Neural cell (in vitro differentiated cells): Measurements from ENCODE around the gene STIL. TPM values are rescaled to one million over a fixed set of nuclear protein-coding genes. Genes with fewer than 3 reads are reported as not detected.

Experiments used
- H2AFZ ChIP-seq: fragments of 200-600, 300-800 bp; sonication (generic), shearing (Covaris generic); 2 replicates; pipeline ENCODE4 v1.6.0; 2014; ENCODE audit warnings: low read depth, mild to moderate bottlenecking, antibody characterized with exemption, low read length, moderate library complexity
- H3F3A ChIP-seq: fragments of 200-600 bp; shearing (Covaris generic); 2 replicates; pipeline ENCODE4 v1.6.1; 2016; ENCODE audit warnings: mild to moderate bottlenecking, moderate library complexity, mixed read lengths, antibody characterized with exemption, low read length; ENCODE audit not compliant: insufficient read depth, poor library complexity, severe bottlenecking
- H3K27ac ChIP-seq: fragments of 200-600, 300-800 bp; sonication (generic), shearing (Covaris generic); 2 replicates; pipeline ENCODE4 v1.5.1; 2014; ENCODE audit warnings: mild to moderate bottlenecking, low read length, moderate library complexity
- H3K27me3 ChIP-seq: fragments of 300-800, 200-600 bp; sonication (generic), shearing (Covaris generic); 2 replicates; pipeline ENCODE4 v1.6.0; 2014; ENCODE audit warnings: mild to moderate bottlenecking, low read depth, low read length, moderate library complexity; ENCODE audit not compliant: insufficient read depth
- H3K36me3 ChIP-seq: fragments of 300-800, 200-600 bp; sonication (generic), shearing (Covaris generic); 2 replicates; pipeline ENCODE4 v1.5.1; 2014; ENCODE audit warnings: mild to moderate bottlenecking, antibody characterized with exemption, low read length, moderate library complexity; ENCODE audit not compliant: insufficient read depth
- H3K4me2 ChIP-seq: fragments of 300-800, 200-600 bp; sonication (generic), shearing (Covaris generic); 2 replicates; pipeline ENCODE4 v1.6.0; 2014; ENCODE audit warnings: mild to moderate bottlenecking, low read length
- H3K4me3 ChIP-seq: fragments of 300-800, 200-600 bp; sonication (generic), shearing (Covaris generic); 2 replicates; pipeline ENCODE4 v1.5.1; 2014; ENCODE audit warnings: mild to moderate bottlenecking, low read length, moderate library complexity
- H3K79me2 ChIP-seq: fragments of 200-600 bp; shearing (Covaris generic); replicated peaks from 2 replicates; pipeline ENCODE4 v1.6.0; 2014; ENCODE audit warnings: mild to moderate bottlenecking, low read length, moderate library complexity; ENCODE audit not compliant: insufficient read depth
- H3K9ac ChIP-seq: fragments of 300-800, 200-600 bp; sonication (generic), shearing (Covaris generic); 2 replicates; pipeline ENCODE4 v1.6.1; 2016; ENCODE audit warnings: mild to moderate bottlenecking, low read length, mixed read lengths
- H3K9me2 ChIP-seq: fragments of 200-600 bp; shearing (Covaris generic); 2 replicates; pipeline ENCODE4 v1.6.1; 2016; ENCODE audit warnings: mild to moderate bottlenecking, low read length, mixed read lengths; ENCODE audit not compliant: insufficient read depth
- H3K9me3 ChIP-seq: fragments of 200-600, 300-800 bp; sonication (generic), shearing (Covaris generic); 2 replicates; pipeline ENCODE4 v1.6.1; 2016; ENCODE audit warnings: mild to moderate bottlenecking, mixed run types, low read length, moderate library complexity, mixed read lengths
- H4K20me1 ChIP-seq: fragments of 200-600 bp; shearing (Covaris generic); 2 replicates; pipeline ENCODE4 v1.6.1; 2016; ENCODE audit warnings: mild to moderate bottlenecking, mixed run types; ENCODE audit not compliant: insufficient read depth
- EP300 ChIP-seq: fragments of 450-650 bp; conservative IDR thresholded peaks from 2 replicates; pipeline ENCODE4 v1.6.1; 2014; ENCODE audit warnings: antibody characterized with exemption, mild to moderate bottlenecking, moderate library complexity; ENCODE audit not compliant: poor library complexity, severe bottlenecking
- EZH2 ChIP-seq: fragments of 200-600, 300-800 bp; shearing (Covaris generic), sonication (generic); IDR thresholded peaks from 2 replicates; pipeline ENCODE4 v1.6.1; 2014; ENCODE audit warnings: antibody characterized with exemption, low read length, borderline replicate concordance, mild to moderate bottlenecking; ENCODE audit not compliant: insufficient read depth, poor library complexity, severe bottlenecking
- MXI1 ChIP-seq: fragments of 450-650 bp; conservative IDR thresholded peaks from 2 replicates; pipeline ENCODE4 v1.6.1; 2014; ENCODE audit warnings: antibody characterized with exemption, mild to moderate bottlenecking; ENCODE audit not compliant: poor library complexity, severe bottlenecking
- POLR2AphosphoS5 ChIP-seq: IDR thresholded peaks from 2 replicates; pipeline ENCODE4 v1.6.1; 2012
- RAD21 ChIP-seq: fragments of 450-650 bp; conservative IDR thresholded peaks from 2 replicates; pipeline ENCODE4 v1.6.1; 2014; ENCODE audit warnings: antibody characterized with exemption, mild to moderate bottlenecking, moderate library complexity
- SMC3 ChIP-seq: fragments of 450-650 bp; conservative IDR thresholded peaks from 2 replicates; pipeline ENCODE4 v1.6.1; 2014; ENCODE audit warnings: antibody characterized with exemption, mild to moderate bottlenecking, moderate library complexity; ENCODE audit not compliant: poor library complexity
- TAF1 ChIP-seq: IDR thresholded peaks from 2 replicates; pipeline ENCODE4 v1.6.1; 2012; ENCODE audit warnings: low read depth
- polyA plus RNA-seq: library from polyadenylated mRNA; depleted of rRNA; stranded (reverse); fragments of >200 nt; gene quantifications from 2 replicates; pipeline ENCODE4 v1.2.3, GENCODE V29; 2014
- TF ChIP-seq, protein P1 (sequence below): fragments of 450-650 bp; IDR thresholded peaks from 2 replicates; pipeline ENCODE4 v1.5.1; 2014; ENCODE audit warnings: antibody characterized with exemption, mild to moderate bottlenecking, moderate library complexity; ENCODE audit not compliant: poor library complexity, severe bottlenecking
- TF ChIP-seq, protein P2 (sequence below): IDR thresholded peaks from 2 replicates; pipeline ENCODE4 v1.6.1; 2012; ENCODE audit warnings: borderline replicate concordance

The STIL gene
- polyA plus RNA-seq, 1 donor from 2014 or later: 0.53 TPM

DNA sequence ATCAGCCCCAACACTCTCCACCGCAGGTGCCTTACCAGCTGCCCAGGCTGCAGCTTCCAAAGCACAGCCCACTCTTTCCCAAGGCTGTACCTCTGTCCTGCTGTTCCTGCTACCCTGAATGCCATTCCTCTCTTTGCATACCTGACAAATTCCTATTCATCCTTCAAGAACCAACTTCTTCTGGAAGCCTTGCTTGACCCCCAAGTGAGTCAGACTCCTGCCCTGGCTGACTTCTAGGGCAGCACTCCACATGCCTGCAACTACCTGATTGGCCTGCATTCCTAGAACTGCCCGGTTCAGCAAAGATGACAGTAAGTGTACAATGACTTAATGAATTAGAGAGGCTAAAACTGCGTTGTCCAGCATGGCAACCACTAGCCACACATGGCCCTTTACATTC, 103.3 kb downstream of the STIL start:
- no peaks in the 10 kb centered on the region for H3K9me2 ChIP-seq
- no peak overlapping the region for H3K4me2 ChIP-seq
- H3K4me3 ChIP-seq: no peak overlapping the region
- no peaks in the 10 kb centered on the region for H3F3A ChIP-seq
- H3K27me3 ChIP-seq: no peaks in the 10 kb centered on the region
- no peak overlapping the region for H3K27ac ChIP-seq
- H3K79me2 ChIP-seq: no peaks in the 10 kb centered on the region
- no peaks in the 10 kb centered on the region for H4K20me1 ChIP-seq
- no peaks in the 10 kb centered on the region for H3K9me3 ChIP-seq
- H2AFZ ChIP-seq: no peak overlapping the region
- no peaks in the 10 kb centered on the region for H3K36me3 ChIP-seq
- TF ChIP-seq, protein P1, sequence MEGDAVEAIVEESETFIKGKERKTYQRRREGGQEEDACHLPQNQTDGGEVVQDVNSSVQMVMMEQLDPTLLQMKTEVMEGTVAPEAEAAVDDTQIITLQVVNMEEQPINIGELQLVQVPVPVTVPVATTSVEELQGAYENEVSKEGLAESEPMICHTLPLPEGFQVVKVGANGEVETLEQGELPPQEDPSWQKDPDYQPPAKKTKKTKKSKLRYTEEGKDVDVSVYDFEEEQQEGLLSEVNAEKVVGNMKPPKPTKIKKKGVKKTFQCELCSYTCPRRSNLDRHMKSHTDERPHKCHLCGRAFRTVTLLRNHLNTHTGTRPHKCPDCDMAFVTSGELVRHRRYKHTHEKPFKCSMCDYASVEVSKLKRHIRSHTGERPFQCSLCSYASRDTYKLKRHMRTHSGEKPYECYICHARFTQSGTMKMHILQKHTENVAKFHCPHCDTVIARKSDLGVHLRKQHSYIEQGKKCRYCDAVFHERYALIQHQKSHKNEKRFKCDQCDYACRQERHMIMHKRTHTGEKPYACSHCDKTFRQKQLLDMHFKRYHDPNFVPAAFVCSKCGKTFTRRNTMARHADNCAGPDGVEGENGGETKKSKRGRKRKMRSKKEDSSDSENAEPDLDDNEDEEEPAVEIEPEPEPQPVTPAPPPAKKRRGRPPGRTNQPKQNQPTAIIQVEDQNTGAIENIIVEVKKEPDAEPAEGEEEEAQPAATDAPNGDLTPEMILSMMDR: no peak
- TF ChIP-seq EP300: no peak
- TF ChIP-seq, protein P2, sequence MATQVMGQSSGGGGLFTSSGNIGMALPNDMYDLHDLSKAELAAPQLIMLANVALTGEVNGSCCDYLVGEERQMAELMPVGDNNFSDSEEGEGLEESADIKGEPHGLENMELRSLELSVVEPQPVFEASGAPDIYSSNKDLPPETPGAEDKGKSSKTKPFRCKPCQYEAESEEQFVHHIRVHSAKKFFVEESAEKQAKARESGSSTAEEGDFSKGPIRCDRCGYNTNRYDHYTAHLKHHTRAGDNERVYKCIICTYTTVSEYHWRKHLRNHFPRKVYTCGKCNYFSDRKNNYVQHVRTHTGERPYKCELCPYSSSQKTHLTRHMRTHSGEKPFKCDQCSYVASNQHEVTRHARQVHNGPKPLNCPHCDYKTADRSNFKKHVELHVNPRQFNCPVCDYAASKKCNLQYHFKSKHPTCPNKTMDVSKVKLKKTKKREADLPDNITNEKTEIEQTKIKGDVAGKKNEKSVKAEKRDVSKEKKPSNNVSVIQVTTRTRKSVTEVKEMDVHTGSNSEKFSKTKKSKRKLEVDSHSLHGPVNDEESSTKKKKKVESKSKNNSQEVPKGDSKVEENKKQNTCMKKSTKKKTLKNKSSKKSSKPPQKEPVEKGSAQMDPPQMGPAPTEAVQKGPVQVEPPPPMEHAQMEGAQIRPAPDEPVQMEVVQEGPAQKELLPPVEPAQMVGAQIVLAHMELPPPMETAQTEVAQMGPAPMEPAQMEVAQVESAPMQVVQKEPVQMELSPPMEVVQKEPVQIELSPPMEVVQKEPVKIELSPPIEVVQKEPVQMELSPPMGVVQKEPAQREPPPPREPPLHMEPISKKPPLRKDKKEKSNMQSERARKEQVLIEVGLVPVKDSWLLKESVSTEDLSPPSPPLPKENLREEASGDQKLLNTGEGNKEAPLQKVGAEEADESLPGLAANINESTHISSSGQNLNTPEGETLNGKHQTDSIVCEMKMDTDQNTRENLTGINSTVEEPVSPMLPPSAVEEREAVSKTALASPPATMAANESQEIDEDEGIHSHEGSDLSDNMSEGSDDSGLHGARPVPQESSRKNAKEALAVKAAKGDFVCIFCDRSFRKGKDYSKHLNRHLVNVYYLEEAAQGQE: no peak
- TF ChIP-seq TAF1: no peak
- TF ChIP-seq MXI1: no peak
- no peak for TF ChIP-seq SMC3
- no peak for TF ChIP-seq POLR2AphosphoS5
- TF ChIP-seq EZH2: no peak
- no peak for TF ChIP-seq RAD21
- H3K9ac ChIP-seq: no peak overlapping the region

DNA sequence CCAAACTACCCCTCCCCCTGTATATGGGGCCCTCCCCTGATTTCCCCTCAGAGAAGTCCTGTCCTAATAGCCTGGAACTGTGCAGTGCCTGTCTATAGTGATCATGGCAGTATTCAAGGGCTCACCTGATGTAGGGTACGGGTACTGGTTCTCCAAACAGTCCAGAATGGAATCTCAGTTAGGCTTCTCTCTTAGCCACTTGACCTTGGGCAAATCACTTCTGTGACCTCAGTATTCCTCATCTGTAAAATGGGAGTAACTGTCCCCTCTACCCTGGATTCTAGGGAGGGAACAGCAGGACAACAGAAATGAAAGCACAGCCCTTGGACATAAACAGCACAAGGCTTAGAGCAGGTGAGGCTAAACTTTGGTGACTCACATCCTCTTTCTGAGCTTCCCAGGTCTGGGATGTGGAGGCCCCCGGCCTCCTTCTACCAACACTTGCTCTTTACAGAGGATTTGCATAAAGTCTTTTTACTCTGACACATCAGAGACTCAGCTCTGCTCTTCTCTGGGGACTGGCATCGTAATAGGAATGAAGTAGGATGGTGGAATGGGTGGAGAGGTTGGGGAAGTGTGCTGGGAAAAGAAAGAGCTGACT, 104.1 kb downstream of the STIL start:
- no peaks in the 10 kb centered on the region for H3K27me3 ChIP-seq
- no peaks in the 10 kb centered on the region for H3K9me3 ChIP-seq
- no peak overlapping the region for H3K27ac ChIP-seq
- no peak overlapping the region for H3K9ac ChIP-seq
- no peak overlapping the region for H2AFZ ChIP-seq
- no peaks in the 10 kb centered on the region for H3K36me3 ChIP-seq
- no peak for TF ChIP-seq MXI1
- TF ChIP-seq, protein P2: no peak
- TF ChIP-seq, protein P1: no peak
- no peak for TF ChIP-seq RAD21
- no peak for TF ChIP-seq SMC3
- TF ChIP-seq EP300: no peak
- no peak for TF ChIP-seq EZH2
- TF ChIP-seq TAF1: no peak
- no peak for TF ChIP-seq POLR2AphosphoS5
- H3K79me2 ChIP-seq: no peaks in the 10 kb centered on the region
- H3K4me2 ChIP-seq: no peak overlapping the region
- H4K20me1 ChIP-seq: no peaks in the 10 kb centered on the region
- H3K9me2 ChIP-seq: no peaks in the 10 kb centered on the region
- H3K4me3 ChIP-seq: no peak overlapping the region
- H3F3A ChIP-seq: no peaks in the 10 kb centered on the region
